BJ (cell line): ENCODE data around the gene TTLL5. TPM values are rescaled to one million over a fixed set of nuclear protein-coding genes. Genes with fewer than 3 reads are reported as not detected.
"Not testable (repeated sequence)": the region's sequence is repeated elsewhere in the genome, so short reads cannot be mapped to it uniquely, and the experiment has no call there.

Experiments used
- CTCF ChIA-PET: fragments of 350-600 bp; formaldehyde crosslinking; extraction: SDS; loops from one replicate; lab custom pipeline; 2021; ENCODE audit warnings: antibody characterized with exemption, inconsistent platforms; lab: Yijun Ruan, JAX
- POLR2A ChIA-PET: fragments of 300-600 bp; sonication (Branson Sonifier 250); formaldehyde crosslinking; extraction: SDS; loops from one replicate; lab custom pipeline; 2021; ENCODE audit warnings: antibody characterized with exemption; lab: Charles Lee
- DNase-seq: peaks from one replicate; pipeline ENCODE4 v3.0.0-alpha.2; 2011; ENCODE audit warnings: low read depth
- H3K27me3 ChIP-seq: 2 replicates; pipeline ENCODE4 v1.6.0; 2011; ENCODE audit warnings: low read length; ENCODE audit not compliant: control insufficient read depth, insufficient read depth
- H3K36me3 ChIP-seq: 2 replicates; pipeline ENCODE4 v1.5.1; 2011; ENCODE audit warnings: low read length; ENCODE audit not compliant: control insufficient read depth, insufficient read depth
- H3K4me3 ChIP-seq: 2 replicates; pipeline ENCODE4 v1.5.1; 2011; ENCODE audit warnings: low read depth, mild to moderate bottlenecking, control low read depth, low read length
- CTCF ChIP-seq: IDR thresholded peaks from 2 replicates; pipeline ENCODE4 v1.5.1; 2011; ENCODE audit warnings: low read depth, mild to moderate bottlenecking, control low read depth, inconsistent platforms, low read length, moderate library complexity; ENCODE audit not compliant: insufficient read depth
- polyA plus RNA-seq: library from polyadenylated mRNA; depleted of rRNA; stranded (reverse); fragments of >200 nt; gene quantifications from 2 replicates; pipeline ENCODE4 v1.2.3, GENCODE V29; 2011

The TTLL5 gene
- polyA plus RNA-seq, 1 experiment = 9.9 TPM

- CTCF ChIA-PET = interaction anchor here (0.9 to 1.0 kb wide), 2 partner anchors 10 to 15 kb away, joined by 3 to 4 read pairs; no protein-coding TSS in a partner anchor
- POLR2A ChIA-PET = no interaction called here
- Histone ChIP-seq H3K4me3 (no peak overlapping the region), H3K27me3 (no peaks in the 10 kb centered on the region), H3K36me3 (no peaks in the 10 kb centered on the region)
- no peak for TF ChIP-seq CTCF
- no peak for DNase-seq
These were observed 184.2 kb downstream of the TTLL5 start for GRCh38 chr14:75845136-75845804.

GRCh38 chr14:75846694-75847093 lies 185.6 kb downstream of the TTLL5 start:
- H3K36me3 ChIP-seq, DNase-seq, POLR2A ChIA-PET, H3K4me3 ChIP-seq, H3K27me3 ChIP-seq: not testable (repeated sequence)
- CTCF ChIA-PET = interaction anchor here (1.1 kb wide), 1 partner anchor 136 kb away, joined by 3 read pairs; no protein-coding TSS in a partner anchor

GRCh38 chr14:75847584-75847983 lies 186.5 kb downstream of the TTLL5 start:
- ChIA-PET POLR2A (no interaction called here), CTCF (interaction anchor here (1.3 kb wide), 1 partner anchor 59 kb away, joined by 6 read pairs; no protein-coding TSS in a partner anchor)
- no peaks in the 10 kb centered on the region for H3K27me3 ChIP-seq
- no peak for DNase-seq
- H3K36me3 ChIP-seq = no peaks in the 10 kb centered on the region
- H3K4me3 ChIP-seq = no peak overlapping the region
- no peak for TF ChIP-seq CTCF

GRCh38 chr14:75848167-75848913 lies 187.3 kb downstream of the TTLL5 start:
- Histone ChIP-seq H3K4me3 (no peak overlapping the region), H3K36me3 (no peaks in the 10 kb centered on the region), H3K27me3 (no peaks in the 10 kb centered on the region)
- no peak for TF ChIP-seq CTCF
- ChIA-PET POLR2A (no interaction called here), CTCF (interaction anchor here (0.6 to 1.3 kb wide), 3 partner anchors 16 to 58 kb away, joined by 3 to 6 read pairs (median 3); no protein-coding TSS in a partner anchor)
- DNase-seq = no peak

- TF ChIP-seq CTCF = no peak
- ChIA-PET POLR2A (no interaction called here), CTCF (interaction anchor here (1.1 kb wide), 1 partner anchor 15 kb away, joined by 3 read pairs; no protein-coding TSS in a partner anchor)
- H3K27me3 ChIP-seq = no peaks in the 10 kb centered on the region
- H3K36me3 ChIP-seq = no peaks in the 10 kb centered on the region
- DNase-seq = no peak
- no peak overlapping the region for H3K4me3 ChIP-seq
These were observed 188.4 kb downstream of the TTLL5 start for GRCh38 chr14:75849300-75849895.
